Upper lobe of left lung (tissue), 6 donors: Measurements from ENCODE around the gene MAGEA9B. TPM values are rescaled to one million over a fixed set of nuclear protein-coding genes. Genes with fewer than 3 reads are reported as not detected.
"Not testable (repeated sequence)": the region's sequence is repeated elsewhere in the genome, so short reads cannot be mapped to it uniquely, and the experiment has no call there.

Source experiments
- ATAC-seq, 2 donors: fragments of 200-7000 bp; cut with Tn5 transposase; one replicate each; pipeline ENCODE4 v1.9.1; 2022; ENCODE audit warnings: mild to moderate bottlenecking in 2 of 2, moderate library complexity in 2 of 2; ENCODE audit not compliant: low FRiP score in 2 of 2
- DNase-seq, 2 donors: peaks; one replicate each; pipeline ENCODE4 v3.0.0-alpha.2; 2019 to 2020
- H3K27ac ChIP-seq, 4 donors: fragments of 200-600 bp; sonication (generic); one replicate each; pipeline ENCODE4 v1.5.1; 2016 to 2019
- H3K27me3 ChIP-seq, 4 donors: fragments of 200-600 bp; sonication (generic); one replicate each; pipeline ENCODE4 v1.5.1; 2017 to 2019
- H3K36me3 ChIP-seq, 4 donors: fragments of 200-600 bp; sonication (generic); one replicate each; pipeline ENCODE4 v1.5.1; 2016 to 2019
- H3K4me1 ChIP-seq, 4 donors: fragments of 200-600 bp; sonication (generic); one replicate each; pipeline ENCODE4 v1.5.1; 2018 to 2019
- H3K4me3 ChIP-seq, 4 donors: fragments of 200-600 bp; sonication (generic); one replicate each; pipeline ENCODE4 v1.5.1; 2017 to 2019; ENCODE audit warnings: mild to moderate bottlenecking in 2 of 4, moderate library complexity in 1 of 4
- H3K9me3 ChIP-seq, 4 donors: fragments of 200-600 bp; sonication (generic); one replicate each; pipeline ENCODE4 v1.5.1; 2018 to 2019
- CTCF ChIP-seq, 6 experiments: fragments of 450-650 bp in 4 of 6; fragments of 200-600 bp in 2 of 6; sonication (generic) in 2 of 6; IDR thresholded peaks; one replicate each; pipeline ENCODE4 v1.5.1; 2016 to 2019; ENCODE audit warnings: antibody characterized with exemption in 6 of 6
- EP300 ChIP-seq, 4 donors: sonication (generic); formaldehyde crosslinking; IDR thresholded peaks; one replicate each; pipeline ENCODE4 v1.5.1; 2017; ENCODE audit warnings: antibody characterized with exemption in 4 of 4, control low read depth in 2 of 4
- POLR2A ChIP-seq, 4 donors: fragments of 450-650 bp; IDR thresholded peaks; one replicate each; pipeline ENCODE4 v1.5.1; 2016 to 2017; ENCODE audit warnings: antibody characterized with exemption in 4 of 4, mild to moderate bottlenecking in 2 of 4
- POLR2AphosphoS5 ChIP-seq, 2 donors: sonication (generic); formaldehyde crosslinking; IDR thresholded peaks; one replicate each; pipeline ENCODE4 v1.5.1; 2017; ENCODE audit warnings: antibody characterized with exemption in 2 of 2
- WGBS, 2 donors: methylation state at CpG; one replicate each; pipeline ENCODE4 v1.1.5; 2017 to 2018; 5-methylcytosine and 5-hydroxymethylcytosine counted together
- total RNA-seq, 6 donors: library from RNA; depleted of rRNA in 4 of 6; stranded (reverse); fragments of >200 nt in 4 of 6; gene quantifications; one replicate each; pipeline versions ENCODE4 v1.1.0 to v1.2.1, GENCODE V29; 2016 to 2021
- donor health status: DM: no; HTN: no; CAD: no; lungs with moderate emphysema.
- donor health status: DM: no; HTN: yes; CAD: no; lungs with severe emphysema.

The MAGEA9B gene
- total RNA-seq, 6 donors from 2014 or later = not detected

- no peaks in the 10 kb centered on the region for H3K27me3 ChIP-seq
- no peaks in the 10 kb centered on the region for H3K9me3 ChIP-seq
- peaks cover 0 to 10% (median 6%) of the 10 kb centered on the region in 4 donors for H3K4me1 ChIP-seq
- peak overlapping the region; percentile 38 to 81 (median 60) for H3K4me3 ChIP-seq
- peak overlapping the region; percentile 83 to 94 (median 89) for H3K27ac ChIP-seq
- WGBS, 2 donors = 46% methylated on average over 13 of the region's 13 CpGs; no CpG with 5 or more reads in 1 of the 2 donors
- no peak for TF ChIP-seq CTCF (IDR thresholded peaks at IDR 0.05)
- TF ChIP-seq EP300 (IDR thresholded peaks at IDR 0.05) = no peak
- TF ChIP-seq POLR2A (IDR thresholded peaks at IDR 0.05) = no peak
- TF ChIP-seq POLR2AphosphoS5 (IDR thresholded peaks at IDR 0.05) = no peak
- ATAC-seq (no peak), DNase-seq (no peak)
- H3K36me3 ChIP-seq = peaks cover 0 to 5% (median 0%) of the 10 kb centered on the region in 4 donors
Measured at GRCh38 chrX:149541521-149542047, 45.7 kb downstream of the MAGEA9B start.

- ATAC-seq (peak; percentile 77 to 86), DNase-seq (peak; percentile 79 to 93)
- Histone ChIP-seq H3K4me1 (peaks cover 0 to 10% (median 6%) of the 10 kb centered on the region in 4 donors), H3K36me3 (peaks cover 0 to 5% (median 0%) of the 10 kb centered on the region in 4 donors), H3K4me3 (peak within 1 kb of the TSS; percentile 38 to 81 (median 60)), H3K27me3 (no peaks in the 10 kb centered on the region), H3K27ac (peak within 1 kb of the TSS; percentile 83 to 94 (median 89)), H3K9me3 (no peaks in the 10 kb centered on the region)
- TF ChIP-seq POLR2AphosphoS5 (IDR thresholded peaks at IDR 0.05) (peak; percentile 79 to 87), CTCF (IDR thresholded peaks at IDR 0.05) (no peak), EP300 (IDR thresholded peaks at IDR 0.05) (peak in 2 of 4 donors; percentile 43 to 79), POLR2A (IDR thresholded peaks at IDR 0.05) (peak in 2 of 4 donors; percentile 21 to 69)
- WGBS, 2 donors = 53% methylated on average over 68 of the region's 71 CpGs; no CpG with 5 or more reads in 1 of the 2 donors
Measured at GRCh38 chrX:149540621-149541520, 46.4 kb downstream of the MAGEA9B start, which contains the start of gene EOLA1. Gene EOLA1 (plus strand): TSS chrX:149541012. CDS start chrX:149545631, 4,619 bp downstream.

GRCh38 chrX:149540131-149540620 lies 47.1 kb downstream of the MAGEA9B start:
- DNase-seq (peak; percentile 93 to 94), ATAC-seq (peak; percentile 89 to 90)
- H3K27me3 ChIP-seq = no peaks in the 10 kb centered on the region
- peak overlapping the region; percentile 83 to 94 (median 89) for H3K27ac ChIP-seq
- no peaks in the 10 kb centered on the region for H3K9me3 ChIP-seq
- peaks cover 0 to 3% (median 0%) of the 10 kb centered on the region in 4 donors for H3K36me3 ChIP-seq
- H3K4me3 ChIP-seq = peak overlapping the region in 3 of 4 donors; percentile 58 to 81 (median 63)
- no peak for TF ChIP-seq POLR2A (IDR thresholded peaks at IDR 0.05)
- TF ChIP-seq EP300 (IDR thresholded peaks at IDR 0.05) = no peak
- no peak for TF ChIP-seq CTCF (IDR thresholded peaks at IDR 0.05)
- TF ChIP-seq POLR2AphosphoS5 (IDR thresholded peaks at IDR 0.05) = no peak
- H3K4me1 ChIP-seq = peaks cover 0 to 10% (median 6%) of the 10 kb centered on the region in 4 donors
- WGBS, 2 donors = 0 to 37% methylated on average over 3 to 11 of the region's 24 CpGs

- H3K4me3 ChIP-seq = peak overlapping the region; percentile 29 to 81 (median 60)
- ATAC-seq = peak; percentile 81 to 83
- TF ChIP-seq EP300 (IDR thresholded peaks at IDR 0.05) (no peak), POLR2AphosphoS5 (IDR thresholded peaks at IDR 0.05) (peak in 1 of 2 donors; percentile 36)
- peaks cover 0 to 3% (median under 1%) of the 10 kb centered on the region in 4 donors for H3K36me3 ChIP-seq
- DNase-seq = peak; percentile 90
- peak overlapping the region; percentile 70 to 94 (median 82) for H3K27ac ChIP-seq
- peaks cover 0 to 10% (median 6%) of the 10 kb centered on the region in 4 donors for H3K4me1 ChIP-seq
- no peaks in the 10 kb centered on the region for H3K27me3 ChIP-seq
- no peaks in the 10 kb centered on the region for H3K9me3 ChIP-seq
- WGBS, 2 donors = 1 to 48% methylated on average over 11 to 27 of the region's 34 CpGs
Measured at GRCh38 chrX:149539283-149540130, 47.8 kb downstream of the MAGEA9B start.

GRCh38 chrX:149537474-149537873 lies 49.8 kb downstream of the MAGEA9B start:
- DNase-seq, H3K36me3 ChIP-seq, H3K27ac ChIP-seq, H3K4me3 ChIP-seq, H3K9me3 ChIP-seq, ATAC-seq, H3K27me3 ChIP-seq: not testable (repeated sequence)
- WGBS, 2 donors = 84% methylated on average over 9 of the region's 11 CpGs; no CpG with 5 or more reads in 1 of the 2 donors
- H3K4me1 ChIP-seq = peaks cover 0 to 10% (median 6%) of the 10 kb centered on the region in 4 donors

GRCh38 chrX:149534926-149535602 lies 52.2 kb downstream of the MAGEA9B start:
- DNase-seq, H3K27ac ChIP-seq, H3K4me1 ChIP-seq, ATAC-seq, H3K9me3 ChIP-seq, H3K27me3 ChIP-seq, H3K4me3 ChIP-seq: not testable (repeated sequence)
- WGBS, 2 donors = 72 to 83% methylated on average over 3 of the region's 3 CpGs
- H3K36me3 ChIP-seq = peaks cover 0 to 11% (median 2%) of the 10 kb centered on the region in 4 donors

GRCh38 chrX:149533999-149534398 lies 53.3 kb downstream of the MAGEA9B start:
- H3K4me1 ChIP-seq, H3K27ac ChIP-seq, H3K4me3 ChIP-seq, ATAC-seq, H3K27me3 ChIP-seq, H3K9me3 ChIP-seq, DNase-seq: not testable (repeated sequence)
- H3K36me3 ChIP-seq = peaks cover 0 to 11% (median 2%) of the 10 kb centered on the region in 4 donors
- WGBS, 2 donors = 85 to 100% methylated on average over 3 to 9 of the region's 11 CpGs
